22Rv1 (cell line): ENCODE measurements around the gene ZBTB20.

ENCODE experiments used
- ZFX ChIP-seq: fragments of 450-650 bp; IDR thresholded peaks from 2 replicates; pipeline ENCODE4 v1.6.1; 2017; ENCODE audit warnings: antibody characterized with exemption, borderline replicate concordance
- TF ChIP-seq, protein P1 (sequence below): fragments of 450-650 bp; IDR thresholded peaks from 2 replicates; pipeline ENCODE4 v1.5.1; 2017; ENCODE audit warnings: mild to moderate bottlenecking

DNA sequence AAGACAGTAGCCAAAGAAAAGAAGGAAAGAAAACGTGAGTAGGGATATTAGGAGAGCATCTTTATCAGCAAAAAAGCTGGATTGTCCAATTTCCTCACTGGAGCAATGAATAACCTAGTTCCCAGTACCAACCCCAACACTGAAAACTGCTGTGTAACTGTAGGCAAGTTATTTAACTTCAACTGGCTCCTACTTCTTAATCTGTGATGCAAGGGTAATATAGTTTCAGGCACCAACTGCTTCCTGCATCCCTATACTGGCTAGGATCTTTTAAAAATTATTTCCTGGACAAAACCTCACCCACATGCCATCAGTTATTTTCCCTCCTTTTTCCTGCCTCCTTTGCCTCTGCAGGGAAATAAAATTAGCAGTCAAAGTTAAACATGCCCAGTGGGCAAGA is 59.6 kb downstream of the ZBTB20 start:
- TF ChIP-seq, protein P1, sequence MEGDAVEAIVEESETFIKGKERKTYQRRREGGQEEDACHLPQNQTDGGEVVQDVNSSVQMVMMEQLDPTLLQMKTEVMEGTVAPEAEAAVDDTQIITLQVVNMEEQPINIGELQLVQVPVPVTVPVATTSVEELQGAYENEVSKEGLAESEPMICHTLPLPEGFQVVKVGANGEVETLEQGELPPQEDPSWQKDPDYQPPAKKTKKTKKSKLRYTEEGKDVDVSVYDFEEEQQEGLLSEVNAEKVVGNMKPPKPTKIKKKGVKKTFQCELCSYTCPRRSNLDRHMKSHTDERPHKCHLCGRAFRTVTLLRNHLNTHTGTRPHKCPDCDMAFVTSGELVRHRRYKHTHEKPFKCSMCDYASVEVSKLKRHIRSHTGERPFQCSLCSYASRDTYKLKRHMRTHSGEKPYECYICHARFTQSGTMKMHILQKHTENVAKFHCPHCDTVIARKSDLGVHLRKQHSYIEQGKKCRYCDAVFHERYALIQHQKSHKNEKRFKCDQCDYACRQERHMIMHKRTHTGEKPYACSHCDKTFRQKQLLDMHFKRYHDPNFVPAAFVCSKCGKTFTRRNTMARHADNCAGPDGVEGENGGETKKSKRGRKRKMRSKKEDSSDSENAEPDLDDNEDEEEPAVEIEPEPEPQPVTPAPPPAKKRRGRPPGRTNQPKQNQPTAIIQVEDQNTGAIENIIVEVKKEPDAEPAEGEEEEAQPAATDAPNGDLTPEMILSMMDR: no peak
- no peak for TF ChIP-seq ZFX
